HL-60 (cell line): ENCODE results near the gene PAK5.

ENCODE experiments used
- POLR2AphosphoS5 ChIP-seq: IDR thresholded peaks from 2 replicates; pipeline ENCODE4 v1.6.1; 2012; ENCODE audit warnings: low read depth
- TF ChIP-seq, protein P1 (sequence below): IDR thresholded peaks from one replicate; pipeline ENCODE4 v1.5.1; 2011; ENCODE audit warnings: low read length, control low read depth, inconsistent platforms; ENCODE audit not compliant: insufficient read depth

- TF ChIP-seq, protein P1, sequence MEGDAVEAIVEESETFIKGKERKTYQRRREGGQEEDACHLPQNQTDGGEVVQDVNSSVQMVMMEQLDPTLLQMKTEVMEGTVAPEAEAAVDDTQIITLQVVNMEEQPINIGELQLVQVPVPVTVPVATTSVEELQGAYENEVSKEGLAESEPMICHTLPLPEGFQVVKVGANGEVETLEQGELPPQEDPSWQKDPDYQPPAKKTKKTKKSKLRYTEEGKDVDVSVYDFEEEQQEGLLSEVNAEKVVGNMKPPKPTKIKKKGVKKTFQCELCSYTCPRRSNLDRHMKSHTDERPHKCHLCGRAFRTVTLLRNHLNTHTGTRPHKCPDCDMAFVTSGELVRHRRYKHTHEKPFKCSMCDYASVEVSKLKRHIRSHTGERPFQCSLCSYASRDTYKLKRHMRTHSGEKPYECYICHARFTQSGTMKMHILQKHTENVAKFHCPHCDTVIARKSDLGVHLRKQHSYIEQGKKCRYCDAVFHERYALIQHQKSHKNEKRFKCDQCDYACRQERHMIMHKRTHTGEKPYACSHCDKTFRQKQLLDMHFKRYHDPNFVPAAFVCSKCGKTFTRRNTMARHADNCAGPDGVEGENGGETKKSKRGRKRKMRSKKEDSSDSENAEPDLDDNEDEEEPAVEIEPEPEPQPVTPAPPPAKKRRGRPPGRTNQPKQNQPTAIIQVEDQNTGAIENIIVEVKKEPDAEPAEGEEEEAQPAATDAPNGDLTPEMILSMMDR = no peak
- no peak for TF ChIP-seq POLR2AphosphoS5
Measured at GRCh38 chr20:9571783-9572182, 267.1 kb downstream of the PAK5 start.
